ENCODE results near the gene UGT3A2. TPM values are rescaled to one million over a fixed set of nuclear protein-coding genes. Genes with fewer than 3 reads are reported as not detected.

Gene UGT3A2
- total and polyA plus RNA-seq, 2 of the 4 experiments (the other 2 are of a cell fraction): not detected

GRCh38 chr5:36057386-36057785 lies 9.3 kb downstream of the UGT3A2 start:
- Histone ChIP-seq H3K56ac (ENCODE audit: extremely low read depth, insufficient read depth, low read length) (no peak overlapping the region), H4K8ac (ENCODE audit: low read depth in 2 of 2, low read length in 2 of 2) (no peak overlapping the region), H2BK15ac (ENCODE audit: low read depth, low read length) (no peak overlapping the region), H2BK20ac (ENCODE audit: low read depth, low read length) (no peak overlapping the region), H2BK120ac (ENCODE audit: low read depth, low read length) (no peak overlapping the region), H3K9me1 (ENCODE audit: insufficient read depth, low read length) (no peaks in the 10 kb centered on the region), H3K9ac (ENCODE audit: low read depth, low read length) (no peak overlapping the region), H2AFZ (replicated peaks; ENCODE audit: low read length, poor library complexity) (no peak overlapping the region), H2BK5ac (ENCODE audit: low read depth, low read length, poor library complexity, severe bottlenecking) (no peak overlapping the region), H3K4me2 (ENCODE audit: low read depth, low read length) (no peak overlapping the region), H4K20me1 (ENCODE audit: insufficient read depth, low read length) (no peaks in the 10 kb centered on the region), H3K79me1 (ENCODE audit: low read depth in 1 of 2, low read length in 2 of 2) (no peaks in the 10 kb centered on the region), H3K36me3 (ENCODE audit: control insufficient read depth, insufficient read depth, low read length) (no peaks in the 10 kb centered on the region), H2AK5ac (ENCODE audit: low read depth, low read length) (no peak overlapping the region), H3K27ac (ENCODE audit: insufficient read depth, low read length) (no peak overlapping the region), H3K4ac (ENCODE audit: low read depth, low read length) (no peak overlapping the region), H2AK9ac (replicated peaks; ENCODE audit: low read depth, low read length, poor library complexity) (no peak overlapping the region), H3K4me1 (ENCODE audit: control insufficient read depth, insufficient read depth, low read length) (no peaks in the 10 kb centered on the region), H3K4me3 (ENCODE audit: insufficient read depth, low read depth, low read length) (no peak overlapping the region), H4K91ac (ENCODE audit: insufficient read depth, low read depth, low read length) (no peak overlapping the region), H3K23ac (ENCODE audit: low read depth, low read length) (no peak overlapping the region), H3K18ac (ENCODE audit: low read depth, low read length) (no peak overlapping the region), H3K14ac (replicated peaks; ENCODE audit: low read depth, low read length) (no peak overlapping the region), H3K27me3 (ENCODE audit: control insufficient read depth, insufficient read depth, low read length) (no peaks in the 10 kb centered on the region), H4K5ac (ENCODE audit: low read depth, low read length) (no peak overlapping the region), H3K9me3 (ENCODE audit: control insufficient read depth, insufficient read depth, low read length) (no peaks in the 10 kb centered on the region)
- BruUV-seq (replicated peaks): no TSS peak
- no peak for DNase-seq
- dilution Hi-C loops (cut with HindIII; ENCODE audit: low sequenced_read_pairs, unreplicated experiment) (no loop called here), intact Hi-C loops (cut with micrococcal nuclease) (no loop called here), in situ Hi-C loops (cut with MboI; ENCODE audit: low sequenced_read_pairs) (no loop called here)
- POLR2A ChIA-PET (ENCODE audit: unreplicated experiment): no interaction called here
- TF ChIP-seq MAZ (IDR thresholded peaks at IDR 0.05; ENCODE audit: borderline replicate concordance, low read depth, low read length): no peak
- no peak for TF ChIP-seq RAD21 (IDR thresholded peaks at IDR 0.05; ENCODE audit: low read length)
- no peak for TF ChIP-seq RFX5 (IDR thresholded peaks at IDR 0.05; ENCODE audit: low read depth, low read length)
- no peak for TF ChIP-seq BHLHE40 (IDR thresholded peaks at IDR 0.05; ENCODE audit: low read depth, low read length)
- ATAC-seq (ENCODE audit: low read depth): no peak
- no CpG with 5 or more reads among the region's 2 CpGs for WGBS, 2 experiments (ENCODE audit: extremely low coverage in 2 of 2, insufficient read length in 1 of 2)
- CTCF ChIA-PET: interaction anchor here (0.8 kb wide), 2 partner anchors 22 to 209 kb away, joined by 3 to 5 read pairs; no protein-coding TSS in a partner anchor
